GM10266 (cell line): ENCODE measurements around the gene ARHGEF3.

ENCODE experiments used
- DNase-seq: peaks from one replicate; pipeline ENCODE4 v3.0.0; 2012; ENCODE audit errors: extremely low spot score
- CTCF ChIP-seq: IDR thresholded peaks from 2 replicates; pipeline ENCODE4 v1.5.1; 2012; ENCODE audit warnings: mild to moderate bottlenecking, low read depth; ENCODE audit not compliant: control insufficient read depth, insufficient read depth; ENCODE audit errors: missing control alignments

The ARHGEF3 gene

GRCh38 chr3:56764904-56765547 lies 36.7 kb downstream of the ARHGEF3 start:
- no peak for DNase-seq
- no peak for TF ChIP-seq CTCF

DNA sequence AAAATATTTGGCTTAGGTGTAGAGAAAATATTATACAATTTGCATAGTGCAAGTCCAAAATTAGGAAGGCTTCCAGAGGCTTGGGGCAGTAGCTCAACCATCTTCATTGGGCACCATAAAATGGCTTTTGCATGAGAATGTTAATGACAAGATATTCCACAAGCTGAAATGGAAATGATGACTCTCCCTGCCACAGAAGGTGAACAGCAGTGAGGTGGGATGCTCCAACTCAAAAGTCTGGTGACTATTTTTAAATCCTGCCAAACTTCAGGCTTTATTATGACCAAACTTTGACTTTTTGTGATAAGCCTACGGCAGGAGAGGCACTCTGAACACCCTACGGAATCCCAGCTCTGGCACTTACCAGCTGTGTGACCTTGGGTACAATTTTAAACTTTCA lies 37.6 kb downstream of the ARHGEF3 start:
- DNase-seq = no peak
- TF ChIP-seq CTCF = no peak

DNA sequence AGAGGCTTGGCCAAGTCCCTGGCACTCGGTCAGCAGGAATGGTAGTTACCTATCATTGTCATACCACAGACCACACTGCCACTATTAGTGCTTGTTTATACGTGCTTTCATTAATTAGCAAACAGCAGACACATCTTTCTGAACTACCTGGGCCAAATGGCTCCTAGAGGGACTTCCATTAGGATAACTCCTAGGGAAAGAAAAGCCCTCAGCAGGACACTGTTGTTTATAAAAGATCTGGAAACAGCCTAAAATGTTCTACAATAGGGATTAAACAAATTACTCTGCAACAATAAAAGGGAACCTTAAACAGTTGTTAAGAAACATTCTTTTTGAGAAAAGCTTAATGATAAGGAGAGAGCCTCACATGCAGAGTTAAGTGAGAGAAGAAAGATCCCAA lies 38.5 kb downstream of the ARHGEF3 start:
- TF ChIP-seq CTCF = no peak
- DNase-seq = no peak

GRCh38 chr3:56762718-56763117 lies 39.0 kb downstream of the ARHGEF3 start:
- DNase-seq = no peak
- no peak for TF ChIP-seq CTCF

GRCh38 chr3:56761887-56762651 lies 39.7 kb downstream of the ARHGEF3 start:
- DNase-seq = no peak
- TF ChIP-seq CTCF = no peak

DNA sequence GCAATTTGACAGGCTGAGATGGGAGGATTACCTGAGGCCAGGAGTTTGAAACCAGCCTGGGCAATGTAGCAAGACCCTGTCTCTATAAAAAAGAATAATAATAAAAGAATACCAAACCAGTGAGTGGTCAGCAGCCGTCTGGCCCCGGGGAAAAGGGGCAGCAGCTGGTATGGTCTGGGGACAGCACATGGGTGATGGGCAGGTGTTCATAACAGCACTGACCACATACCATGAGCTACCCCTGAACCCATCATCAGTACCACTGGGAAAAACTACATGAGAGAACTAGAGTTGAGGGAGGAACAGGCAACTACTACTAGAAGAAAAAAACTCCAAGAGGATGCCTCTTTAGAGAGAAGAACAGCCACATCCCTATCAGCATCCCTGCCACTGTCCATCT lies 40.7 kb downstream of the ARHGEF3 start:
- TF ChIP-seq CTCF = no peak
- DNase-seq = no peak

GRCh38 chr3:56759532-56759931 lies 42.2 kb downstream of the ARHGEF3 start:
- TF ChIP-seq CTCF = no peak
- no peak for DNase-seq
